Neural cell (in vitro differentiated cells): ENCODE results near the gene TIMM17A.

Experiments used
- CTCF ChIP-seq: fragments of 450-650 bp; IDR thresholded peaks from 2 replicates; pipeline ENCODE4 v1.5.1; 2014; ENCODE audit warnings: antibody characterized with exemption, mild to moderate bottlenecking, moderate library complexity; ENCODE audit not compliant: poor library complexity, severe bottlenecking
- EP300 ChIP-seq: fragments of 450-650 bp; conservative IDR thresholded peaks from 2 replicates; pipeline ENCODE4 v1.6.1; 2014; ENCODE audit warnings: antibody characterized with exemption, mild to moderate bottlenecking, moderate library complexity; ENCODE audit not compliant: poor library complexity, severe bottlenecking
- EZH2 ChIP-seq: fragments of 200-600, 300-800 bp; shearing (Covaris generic), sonication (generic); IDR thresholded peaks from 2 replicates; pipeline ENCODE4 v1.6.1; 2014; ENCODE audit warnings: antibody characterized with exemption, low read length, borderline replicate concordance, mild to moderate bottlenecking; ENCODE audit not compliant: insufficient read depth, poor library complexity, severe bottlenecking
- POLR2AphosphoS5 ChIP-seq: IDR thresholded peaks from 2 replicates; pipeline ENCODE4 v1.6.1; 2012
- TAF1 ChIP-seq: IDR thresholded peaks from 2 replicates; pipeline ENCODE4 v1.6.1; 2012; ENCODE audit warnings: low read depth
- TF ChIP-seq, protein P1 (sequence below): IDR thresholded peaks from 2 replicates; pipeline ENCODE4 v1.6.1; 2012; ENCODE audit warnings: borderline replicate concordance

DNA sequence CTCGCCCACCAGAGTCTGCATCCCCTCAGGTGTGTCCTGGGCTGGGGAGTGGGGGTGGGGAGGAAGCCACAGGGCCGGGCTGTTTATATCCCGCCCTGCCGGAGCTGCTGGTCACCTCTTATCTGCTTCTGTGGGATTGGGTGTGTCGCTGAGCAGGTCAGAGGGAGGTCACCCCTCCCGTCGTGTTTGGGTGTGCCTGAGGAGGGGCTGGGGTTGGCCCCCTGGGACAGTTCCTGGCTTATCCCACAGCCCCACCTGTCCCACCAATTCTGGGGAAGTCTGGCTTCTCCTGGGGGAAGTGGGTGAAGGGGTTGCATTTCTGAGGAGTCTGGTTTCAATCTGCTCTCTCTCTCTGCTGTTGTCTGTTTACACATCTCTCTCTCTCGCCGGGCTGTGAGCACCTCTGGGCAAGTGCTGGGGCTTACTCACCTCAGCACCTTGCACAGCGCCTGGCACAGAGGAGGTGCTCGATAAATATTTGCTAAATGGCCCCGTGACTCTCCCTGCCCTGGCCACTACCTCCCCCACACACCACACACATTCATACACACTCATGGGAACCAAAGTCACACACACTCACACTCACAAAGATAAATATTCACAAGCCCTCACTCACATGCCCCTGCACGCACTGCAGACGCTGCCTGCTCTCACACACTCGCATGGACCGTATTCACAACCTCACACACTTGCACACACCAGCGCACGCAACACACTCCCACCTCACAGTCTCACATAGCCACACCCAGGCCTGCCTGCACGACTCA, 63.3 kb downstream of the TIMM17A start:
- TF ChIP-seq CTCF (no peak), EZH2 (no peak), EP300 (no peak), TAF1 (no peak), POLR2AphosphoS5 (no peak)
- TF ChIP-seq, protein P1, sequence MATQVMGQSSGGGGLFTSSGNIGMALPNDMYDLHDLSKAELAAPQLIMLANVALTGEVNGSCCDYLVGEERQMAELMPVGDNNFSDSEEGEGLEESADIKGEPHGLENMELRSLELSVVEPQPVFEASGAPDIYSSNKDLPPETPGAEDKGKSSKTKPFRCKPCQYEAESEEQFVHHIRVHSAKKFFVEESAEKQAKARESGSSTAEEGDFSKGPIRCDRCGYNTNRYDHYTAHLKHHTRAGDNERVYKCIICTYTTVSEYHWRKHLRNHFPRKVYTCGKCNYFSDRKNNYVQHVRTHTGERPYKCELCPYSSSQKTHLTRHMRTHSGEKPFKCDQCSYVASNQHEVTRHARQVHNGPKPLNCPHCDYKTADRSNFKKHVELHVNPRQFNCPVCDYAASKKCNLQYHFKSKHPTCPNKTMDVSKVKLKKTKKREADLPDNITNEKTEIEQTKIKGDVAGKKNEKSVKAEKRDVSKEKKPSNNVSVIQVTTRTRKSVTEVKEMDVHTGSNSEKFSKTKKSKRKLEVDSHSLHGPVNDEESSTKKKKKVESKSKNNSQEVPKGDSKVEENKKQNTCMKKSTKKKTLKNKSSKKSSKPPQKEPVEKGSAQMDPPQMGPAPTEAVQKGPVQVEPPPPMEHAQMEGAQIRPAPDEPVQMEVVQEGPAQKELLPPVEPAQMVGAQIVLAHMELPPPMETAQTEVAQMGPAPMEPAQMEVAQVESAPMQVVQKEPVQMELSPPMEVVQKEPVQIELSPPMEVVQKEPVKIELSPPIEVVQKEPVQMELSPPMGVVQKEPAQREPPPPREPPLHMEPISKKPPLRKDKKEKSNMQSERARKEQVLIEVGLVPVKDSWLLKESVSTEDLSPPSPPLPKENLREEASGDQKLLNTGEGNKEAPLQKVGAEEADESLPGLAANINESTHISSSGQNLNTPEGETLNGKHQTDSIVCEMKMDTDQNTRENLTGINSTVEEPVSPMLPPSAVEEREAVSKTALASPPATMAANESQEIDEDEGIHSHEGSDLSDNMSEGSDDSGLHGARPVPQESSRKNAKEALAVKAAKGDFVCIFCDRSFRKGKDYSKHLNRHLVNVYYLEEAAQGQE, result no peak
